IMR-90 (cell line): ENCODE data around the gene PAQR9.

Experiments used
- CEBPB ChIP-seq: IDR thresholded peaks from 2 replicates; pipeline ENCODE4 v1.6.1; 2012; ENCODE audit warnings: low read depth, low read length, improper control_type of control experiment
- CHD1 ChIP-seq: IDR thresholded peaks from 2 replicates; pipeline ENCODE4 v1.6.1; 2012; ENCODE audit warnings: low read depth, low read length, improper control_type of control experiment
- FOS ChIP-seq: fragments of 150-350 bp; IDR thresholded peaks from 2 replicates; pipeline ENCODE4 v1.6.1; 2016; ENCODE audit warnings: low read depth, low read length
- MAFK ChIP-seq: IDR thresholded peaks from 2 replicates; pipeline ENCODE4 v1.6.1; 2012; ENCODE audit warnings: low read depth, low read length, improper control_type of control experiment
- MAZ ChIP-seq: IDR thresholded peaks from 2 replicates; pipeline ENCODE4 v1.6.1; 2012; ENCODE audit warnings: low read depth, mild to moderate bottlenecking, low read length, improper control_type of control experiment, moderate library complexity, borderline replicate concordance
- POLR2A ChIP-seq: IDR thresholded peaks from 2 replicates; pipeline ENCODE4 v1.6.1; 2012; ENCODE audit warnings: mild to moderate bottlenecking, low read depth, low read length
- RAD21 ChIP-seq: IDR thresholded peaks from 2 replicates; pipeline ENCODE4 v1.6.1; 2012; ENCODE audit warnings: low read length, improper control_type of control experiment
- RFX5 ChIP-seq: IDR thresholded peaks from 2 replicates; pipeline ENCODE4 v1.8.0; 2012; ENCODE audit warnings: low read depth, mild to moderate bottlenecking, low read length, moderate library complexity
- SMC3 ChIP-seq: fragments of 150-350 bp; IDR thresholded peaks from 2 replicates; pipeline ENCODE4 v1.6.1; 2016; ENCODE audit warnings: low read depth, mild to moderate bottlenecking, antibody characterized with exemption, low read length, moderate library complexity
- TF ChIP-seq, protein P1 (sequence below): conservative IDR thresholded peaks from 2 replicates; pipeline ENCODE4 v1.5.1; 2012; ENCODE audit warnings: mild to moderate bottlenecking, low read depth, low read length, improper control_type of control experiment
- TF ChIP-seq, protein P2 (sequence below): fragments of 150-350 bp; IDR thresholded peaks from 2 replicates; pipeline ENCODE4 v1.6.1; 2016; ENCODE audit warnings: low read depth, mild to moderate bottlenecking, low read length, moderate library complexity, borderline replicate concordance
- TF ChIP-seq, protein P3 (sequence below): fragments of 150-350 bp; IDR thresholded peaks from 2 replicates; pipeline ENCODE4 v1.6.1; 2017; ENCODE audit warnings: mild to moderate bottlenecking, antibody characterized with exemption, low read length, low read depth

DNA sequence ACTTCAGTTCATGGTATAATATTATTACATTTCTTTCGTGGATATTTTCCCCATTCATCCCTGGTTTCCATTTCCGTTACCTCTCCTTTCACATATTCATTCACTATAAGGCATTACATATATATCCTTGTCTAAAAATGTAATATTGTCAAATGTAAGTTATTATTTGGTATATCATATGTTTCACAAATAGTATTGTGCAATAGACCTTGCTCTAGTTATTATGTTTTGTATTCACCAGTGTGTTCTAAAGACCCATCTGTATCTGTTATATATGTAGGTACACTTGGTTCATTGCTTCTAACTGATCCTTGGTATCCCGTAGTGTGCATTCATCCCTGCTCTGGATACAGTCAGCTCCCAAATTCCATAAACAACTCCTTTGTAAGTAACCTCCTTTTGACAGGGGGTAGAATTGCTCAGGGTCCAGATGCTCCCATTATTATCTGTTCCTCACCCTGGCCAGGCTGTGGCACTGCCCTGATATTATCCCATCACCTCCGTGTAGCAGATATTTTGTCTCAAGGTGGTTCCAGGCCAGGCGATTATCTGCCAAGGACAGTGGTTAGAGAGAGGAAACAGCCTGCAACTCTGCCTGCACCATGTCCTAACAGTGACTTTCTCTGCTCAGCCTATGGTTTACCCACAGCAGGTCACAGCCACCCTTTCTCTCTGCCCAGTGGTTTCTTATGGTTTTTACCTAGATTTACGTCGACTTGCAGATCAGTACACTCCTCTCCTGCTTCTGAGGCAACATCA, 29.2 kb downstream of the PAQR9 start:
- TF ChIP-seq, protein P1, sequence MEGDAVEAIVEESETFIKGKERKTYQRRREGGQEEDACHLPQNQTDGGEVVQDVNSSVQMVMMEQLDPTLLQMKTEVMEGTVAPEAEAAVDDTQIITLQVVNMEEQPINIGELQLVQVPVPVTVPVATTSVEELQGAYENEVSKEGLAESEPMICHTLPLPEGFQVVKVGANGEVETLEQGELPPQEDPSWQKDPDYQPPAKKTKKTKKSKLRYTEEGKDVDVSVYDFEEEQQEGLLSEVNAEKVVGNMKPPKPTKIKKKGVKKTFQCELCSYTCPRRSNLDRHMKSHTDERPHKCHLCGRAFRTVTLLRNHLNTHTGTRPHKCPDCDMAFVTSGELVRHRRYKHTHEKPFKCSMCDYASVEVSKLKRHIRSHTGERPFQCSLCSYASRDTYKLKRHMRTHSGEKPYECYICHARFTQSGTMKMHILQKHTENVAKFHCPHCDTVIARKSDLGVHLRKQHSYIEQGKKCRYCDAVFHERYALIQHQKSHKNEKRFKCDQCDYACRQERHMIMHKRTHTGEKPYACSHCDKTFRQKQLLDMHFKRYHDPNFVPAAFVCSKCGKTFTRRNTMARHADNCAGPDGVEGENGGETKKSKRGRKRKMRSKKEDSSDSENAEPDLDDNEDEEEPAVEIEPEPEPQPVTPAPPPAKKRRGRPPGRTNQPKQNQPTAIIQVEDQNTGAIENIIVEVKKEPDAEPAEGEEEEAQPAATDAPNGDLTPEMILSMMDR, result no peak
- no peak for TF ChIP-seq POLR2A
- TF ChIP-seq CEBPB, result peak; percentile 77
- TF ChIP-seq RAD21, result no peak
- TF ChIP-seq, protein P2, sequence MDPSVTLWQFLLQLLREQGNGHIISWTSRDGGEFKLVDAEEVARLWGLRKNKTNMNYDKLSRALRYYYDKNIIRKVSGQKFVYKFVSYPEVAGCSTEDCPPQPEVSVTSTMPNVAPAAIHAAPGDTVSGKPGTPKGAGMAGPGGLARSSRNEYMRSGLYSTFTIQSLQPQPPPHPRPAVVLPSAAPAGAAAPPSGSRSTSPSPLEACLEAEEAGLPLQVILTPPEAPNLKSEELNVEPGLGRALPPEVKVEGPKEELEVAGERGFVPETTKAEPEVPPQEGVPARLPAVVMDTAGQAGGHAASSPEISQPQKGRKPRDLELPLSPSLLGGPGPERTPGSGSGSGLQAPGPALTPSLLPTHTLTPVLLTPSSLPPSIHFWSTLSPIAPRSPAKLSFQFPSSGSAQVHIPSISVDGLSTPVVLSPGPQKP, result no peak
- no peak for TF ChIP-seq SMC3
- TF ChIP-seq, protein P3, sequence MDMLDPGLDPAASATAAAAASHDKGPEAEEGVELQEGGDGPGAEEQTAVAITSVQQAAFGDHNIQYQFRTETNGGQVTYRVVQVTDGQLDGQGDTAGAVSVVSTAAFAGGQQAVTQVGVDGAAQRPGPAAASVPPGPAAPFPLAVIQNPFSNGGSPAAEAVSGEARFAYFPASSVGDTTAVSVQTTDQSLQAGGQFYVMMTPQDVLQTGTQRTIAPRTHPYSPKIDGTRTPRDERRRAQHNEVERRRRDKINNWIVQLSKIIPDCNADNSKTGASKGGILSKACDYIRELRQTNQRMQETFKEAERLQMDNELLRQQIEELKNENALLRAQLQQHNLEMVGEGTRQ, result no peak
- TF ChIP-seq MAZ, result no peak
- TF ChIP-seq MAFK, result no peak
- TF ChIP-seq CHD1, result no peak
- TF ChIP-seq FOS, result no peak
- TF ChIP-seq RFX5, result no peak
